GM12801 (cell line): ENCODE measurements around the gene RERE.

Source experiments
- CTCF ChIP-seq: IDR thresholded peaks from one replicate; pipeline ENCODE4 v1.5.1; 2011; ENCODE audit warnings: control low read depth; ENCODE audit not compliant: insufficient read length; ENCODE audit errors: extremely low read depth

Gene RERE

GRCh38 chr1:8777867-8778266 lies 39.6 kb downstream of the RERE start:
- TF ChIP-seq CTCF = no peak

- no peak for TF ChIP-seq CTCF
Measured at GRCh38 chr1:8776104-8776503, 41.3 kb downstream of the RERE start.

- TF ChIP-seq CTCF = no peak
Measured at GRCh38 chr1:8767006-8767405, 50.4 kb downstream of the RERE start.

GRCh38 chr1:8765198-8765597 lies 52.2 kb downstream of the RERE start:
- TF ChIP-seq CTCF = no peak

GRCh38 chr1:8764293-8764937 lies 53.0 kb downstream of the RERE start:
- no peak for TF ChIP-seq CTCF

GRCh38 chr1:8763888-8764287 lies 53.6 kb downstream of the RERE start:
- TF ChIP-seq CTCF = no peak

GRCh38 chr1:8754993-8755392 lies 62.4 kb downstream of the RERE start:
- TF ChIP-seq CTCF = no peak
